GM12878 (cell line): ENCODE measurements around the gene SLC39A11. TPM values are rescaled to one million over a fixed set of nuclear protein-coding genes. Genes with fewer than 3 reads are reported as not detected.

Experiments
- ATAC-seq: fragments of 200-7000 bp; cut with Tn5 transposase; 3 replicates; pipeline ENCODE4 v1.9.1; 2020; ENCODE audit warnings: mild to moderate bottlenecking, moderate library complexity
- BruUV-seq: library from RNA; stranded (reverse); fragments of 400-500 nt; replicated peaks from 2 replicates; lab custom pipeline; 2021; lab: Mats Ljungman, UMichigan
- CTCF ChIA-PET: fragments of 300-600 bp; sonication (Branson Sonifier 250); formaldehyde crosslinking; extraction: SDS; loops from one replicate; lab custom pipeline; 2021; ENCODE audit warnings: inconsistent platforms; lab: Yijun Ruan, JAX
- POLR2A ChIA-PET: fragments of 350-600 bp; formaldehyde crosslinking; extraction: SDS; loops from one replicate; lab custom pipeline; 2021; ENCODE audit warnings: inconsistent platforms; lab: Charles Lee
- RAD21 ChIA-PET: fragments of 300-600 bp; sonication (Branson Sonifier 250); formaldehyde crosslinking; loops from one replicate; lab custom pipeline; 2023; ENCODE audit warnings: antibody characterized with exemption; ENCODE audit not compliant: unreplicated experiment; lab: Charles Lee
- SMC1A ChIA-PET: fragments of 300-600 bp; sonication (Branson Sonifier 250); formaldehyde crosslinking; loops from one replicate; lab custom pipeline; 2023; ENCODE audit not compliant: unreplicated experiment, uncharacterized antibody; lab: Charles Lee
- DNase-seq: peaks from one replicate; pipeline ENCODE4 v3.0.0-alpha.2; 2011; ENCODE audit warnings: low read depth, low spot score
- FAIRE-seq: peaks from 3 replicates; lab custom pipeline; 2011; peaks lifted over from hg19 to GRCh38; lab: Jason Lieb, UNC
- H2AFZ ChIP-seq: 2 replicates; pipeline ENCODE4 v1.6.0; 2011; ENCODE audit warnings: low read depth, low read length, control low read depth; ENCODE audit not compliant: control insufficient read depth
- H3K27ac ChIP-seq: 2 replicates; pipeline ENCODE4 v1.5.1; 2011; ENCODE audit warnings: control low read depth; ENCODE audit not compliant: control insufficient read depth, insufficient read depth
- H3K27me3 ChIP-seq, 2 experiments: replicated peaks in 1 of 2; 2 replicates each; pipeline versions ENCODE4 v1.6.0 to v1.6.1; 2011; ENCODE audit warnings: low read length in 1 of 2; ENCODE audit not compliant: control insufficient read depth in 2 of 2, insufficient read depth in 2 of 2
- H3K36me3 ChIP-seq, 2 experiments: 2 replicates each; pipeline ENCODE4 v1.5.1; 2011; ENCODE audit warnings: low read length in 1 of 2; ENCODE audit not compliant: control insufficient read depth in 2 of 2, insufficient read depth in 2 of 2
- H3K4me1 ChIP-seq: 2 replicates; pipeline ENCODE4 v1.6.1; 2011; ENCODE audit warnings: mild to moderate bottlenecking, low read length, moderate library complexity, mixed read lengths; ENCODE audit not compliant: control insufficient read depth, insufficient read depth
- H3K4me2 ChIP-seq: 2 replicates; pipeline ENCODE4 v1.6.0; 2011; ENCODE audit warnings: control low read depth; ENCODE audit not compliant: control insufficient read depth, insufficient read depth
- H3K4me3 ChIP-seq: fragments of 200-600 bp; sonication (generic); 2 replicates; pipeline ENCODE4 v1.5.1; 2016
- H3K79me2 ChIP-seq: 2 replicates; pipeline ENCODE4 v1.6.0; 2011; ENCODE audit warnings: low read length; ENCODE audit not compliant: control insufficient read depth, insufficient read depth
- H3K9ac ChIP-seq: 2 replicates; pipeline ENCODE4 v1.8.0; 2011; ENCODE audit warnings: low read length, control low read depth, mixed read lengths; ENCODE audit not compliant: control insufficient read depth, insufficient read depth
- H3K9me3 ChIP-seq: replicated peaks from 3 replicates; pipeline ENCODE4 v1.5.1; 2011; ENCODE audit warnings: mild to moderate bottlenecking, low read length; ENCODE audit not compliant: control insufficient read depth, insufficient read depth
- H4K20me1 ChIP-seq: 2 replicates; pipeline ENCODE4 v1.6.0; 2011; ENCODE audit not compliant: control insufficient read depth, insufficient read depth
- BCL3 ChIP-seq: IDR thresholded peaks from 2 replicates; pipeline ENCODE4 v1.6.1; 2011; ENCODE audit warnings: borderline replicate concordance, low read depth, mild to moderate bottlenecking, moderate library complexity, low read length; ENCODE audit not compliant: insufficient read depth, poor library complexity, severe bottlenecking
- IRF3 ChIP-seq: fragments of 450-650 bp; IDR thresholded peaks from 2 replicates; pipeline ENCODE4 v1.6.1; 2014; ENCODE audit warnings: mild to moderate bottlenecking
- MAX ChIP-seq: IDR thresholded peaks from 2 replicates; pipeline ENCODE4 v1.6.1; 2012; ENCODE audit warnings: low read depth, low read length, improper control_type of control experiment
- NKRF ChIP-seq: fragments of 450-650 bp; conservative IDR thresholded peaks from 2 replicates; pipeline ENCODE4 v1.6.1; 2017; ENCODE audit warnings: mild to moderate bottlenecking, moderate library complexity
- SMAD5 ChIP-seq: IDR thresholded peaks from 2 replicates; pipeline ENCODE4 v1.6.1; 2016; ENCODE audit warnings: antibody characterized with exemption, low read depth
- ZBTB4 ChIP-seq: fragments of 450-650 bp; formaldehyde crosslinking; IDR thresholded peaks from 2 replicates; pipeline ENCODE4 v1.4.0; 2022; ENCODE audit warnings: mild to moderate bottlenecking, moderate library complexity
- ZBTB40 ChIP-seq: fragments of 450-650 bp; IDR thresholded peaks from 2 replicates; pipeline ENCODE4 v1.6.1; 2016; ENCODE audit warnings: mild to moderate bottlenecking, moderate library complexity, borderline replicate concordance
- WGBS: methylation state at CpG from one replicate; pipeline ENCODE4 v1.1.6; 2016; ENCODE audit warnings: low lambda C conversion rate; ENCODE audit not compliant: insufficient replicate concordance, insufficient coverage; ENCODE audit errors: missing lambda C conversion rate; 5-methylcytosine and 5-hydroxymethylcytosine counted together
- in situ Hi-C: fragments of 300-500 bp; cut with MboI; formaldehyde crosslinking; loops from 9 replicates; pipeline ENCODE4 v1.14.3; 2018; ENCODE audit warnings: mixed read lengths
- intact Hi-C: fragments of 100-400 bp; cut with micrococcal nuclease; formaldehyde crosslinking; loops from one replicate; pipeline ENCODE4 v1.14.2; 2022; ENCODE audit not compliant: unreplicated experiment
- polyA plus RNA-seq, 11 experiments: library from polyadenylated mRNA; depleted of rRNA in 4 of 11; unstranded in 6 of 11; stranded (reverse) in 5 of 11; fragments of >200 nt; fragmentation: Nextera tagmentation in 4 of 11; fragmentation: Illumina TruSeq in 1 of 11; extraction: Ambion mirVana in 4 of 11; extraction: Trizol in 1 of 11; gene quantifications; 1 replicate in 1 of 11; 2 replicates in 10 of 11; pipeline versions ENCODE4 v1.2.1 to v1.2.3, GENCODE V29; 2011 to 2016; ENCODE audit warnings: inconsistent platforms in 2 of 11, missing spikeins in 2 of 11, low read depth in 1 of 11
- total RNA-seq, 4 experiments: library from RNA; depleted of rRNA in 3 of 4; stranded (reverse); fragments of >200 nt in 3 of 4; fragmentation: Illumina TruSeq in 1 of 4; extraction: Trizol in 1 of 4; gene quantifications; 2 replicates each; pipeline versions ENCODE4 v1.2.1 to v1.2.3, GENCODE V29; 2013 to 2021

The SLC39A11 gene
- total and polyA plus RNA-seq, 10 of the 15 experiments (the other 5 are each of a cell fraction or from before 2014, with no cell fraction given) = 8.6 to 23.8 (median 14.0) TPM

GRCh38 chr17:73071066-73071999 is 21.2 kb downstream of the SLC39A11 start:
- CTCF ChIA-PET = interaction anchor here (1.1 kb wide), 1 partner anchor 85 kb away, joined by 3 read pairs; no protein-coding TSS in a partner anchor
- no peaks in the 10 kb centered on the region for H4K20me1 ChIP-seq
- no peak overlapping the region for H3K27ac ChIP-seq
- intact Hi-C loops (no loop called here), in situ Hi-C loops (no loop called here)
- no TSS peak for BruUV-seq
- SMC1A ChIA-PET = no interaction called here
- WGBS = 94% methylated on average over 8 of the region's 8 CpGs
- POLR2A ChIA-PET = no interaction called here
- RAD21 ChIA-PET = no interaction called here
- peaks cover 8 to 10% of the 10 kb centered on the region in 2 experiments for H3K36me3 ChIP-seq
- FAIRE-seq (no peak), DNase-seq (no peak), ATAC-seq (no peak)
- no peaks in the 10 kb centered on the region for H3K79me2 ChIP-seq
- no peaks in the 10 kb centered on the region for H3K27me3 ChIP-seq
- H2AFZ ChIP-seq = no peak overlapping the region
- no peak overlapping the region for H3K4me3 ChIP-seq
- H3K4me2 ChIP-seq = no peak overlapping the region
- no peak overlapping the region for H3K9ac ChIP-seq
- H3K4me1 ChIP-seq = no peaks in the 10 kb centered on the region
- H3K9me3 ChIP-seq = no peaks in the 10 kb centered on the region; the same call in 2 of the 3 replicates
- TF ChIP-seq NKRF = no peak
- TF ChIP-seq IRF3 = no peak
- TF ChIP-seq ZBTB40 = no peak
- no peak for TF ChIP-seq ZBTB4
- no peak for TF ChIP-seq SMAD5
- no peak for TF ChIP-seq MAX
- TF ChIP-seq BCL3 = no peak
